ENCODE results near the gene FLNB. TPM values are rescaled to one million over a fixed set of nuclear protein-coding genes. Genes with fewer than 3 reads are reported as not detected.

FLNB gene
- total and polyA plus RNA-seq, 4 experiments from 2014 or later: 3.9 to 28.5 (median 18.5) TPM

DNA sequence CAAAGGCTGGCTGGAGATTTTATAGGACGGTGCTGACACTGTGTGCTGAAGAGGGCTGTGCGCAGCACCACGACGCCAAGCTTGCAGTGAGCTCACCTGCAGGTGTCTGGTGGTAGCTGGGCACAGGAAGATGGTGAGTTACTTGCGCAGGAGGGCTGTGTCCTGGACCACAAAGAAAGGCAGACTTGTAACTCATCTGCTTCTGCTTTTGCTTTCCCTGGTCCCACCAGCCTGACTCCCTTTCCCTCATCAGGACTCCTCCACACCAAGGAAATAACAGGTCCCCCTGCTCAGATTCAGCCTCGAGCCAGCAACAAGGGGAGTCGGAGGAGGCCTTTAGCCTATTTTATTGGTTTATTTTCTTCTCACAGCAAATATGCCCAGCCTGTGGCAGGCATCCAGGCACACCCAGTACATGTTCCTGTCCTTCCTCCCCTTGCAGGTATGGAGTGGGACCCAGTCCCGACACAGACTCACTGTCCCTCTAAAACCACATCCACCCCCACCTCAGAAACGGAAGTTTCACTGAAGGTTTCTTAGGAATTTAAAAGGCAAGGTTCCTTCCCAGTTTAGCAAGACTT, 35.6 kb upstream of the FLNB start:
- H3K27me3 ChIP-seq (ENCODE audit: insufficient read depth, low read length): no peaks in the 10 kb centered on the region
- H3K9me3 Mint-ChIP-seq: peaks cover 0 to 3% (median 0%) of the 10 kb centered on the region in 8 donors
- ChIA-PET CTCF (ENCODE audit: partially characterized antibody) (no interaction called here), POLR2A (ENCODE audit: partially characterized antibody) (no interaction called here)
- no peaks in the 10 kb centered on the region for H3K36me3 ChIP-seq (ENCODE audit: insufficient read depth, low read length)
- H3K4me3 Mint-ChIP-seq: no peak overlapping the region
- intact Hi-C loops (cut with micrococcal nuclease): no loop called here
- peaks cover 3 to 10% (median 6%) of the 10 kb centered on the region in 4 donors for H3K4me1 Mint-ChIP-seq
- no peak overlapping the region for H3K27ac ChIP-seq (ENCODE audit: low read depth, low read length)
- no peaks in the 10 kb centered on the region for H3K36me3 Mint-ChIP-seq
- peak overlapping the region in 2 of 7 donors; percentile 22 to 53 for H3K27ac Mint-ChIP-seq
- H3K9me3 ChIP-seq (ENCODE audit: control insufficient read depth in 1 of 2, low read length in 2 of 2): no peaks in the 10 kb centered on the region
- no peaks in the 10 kb centered on the region for H3K27me3 Mint-ChIP-seq
- H3K4me1 ChIP-seq (ENCODE audit: insufficient read depth, low read length): peaks cover 8% of the 10 kb centered on the region
- no peak overlapping the region for H3K4me3 ChIP-seq (ENCODE audit: low read length in 2 of 2)
- DNase-seq: no peak

DNA sequence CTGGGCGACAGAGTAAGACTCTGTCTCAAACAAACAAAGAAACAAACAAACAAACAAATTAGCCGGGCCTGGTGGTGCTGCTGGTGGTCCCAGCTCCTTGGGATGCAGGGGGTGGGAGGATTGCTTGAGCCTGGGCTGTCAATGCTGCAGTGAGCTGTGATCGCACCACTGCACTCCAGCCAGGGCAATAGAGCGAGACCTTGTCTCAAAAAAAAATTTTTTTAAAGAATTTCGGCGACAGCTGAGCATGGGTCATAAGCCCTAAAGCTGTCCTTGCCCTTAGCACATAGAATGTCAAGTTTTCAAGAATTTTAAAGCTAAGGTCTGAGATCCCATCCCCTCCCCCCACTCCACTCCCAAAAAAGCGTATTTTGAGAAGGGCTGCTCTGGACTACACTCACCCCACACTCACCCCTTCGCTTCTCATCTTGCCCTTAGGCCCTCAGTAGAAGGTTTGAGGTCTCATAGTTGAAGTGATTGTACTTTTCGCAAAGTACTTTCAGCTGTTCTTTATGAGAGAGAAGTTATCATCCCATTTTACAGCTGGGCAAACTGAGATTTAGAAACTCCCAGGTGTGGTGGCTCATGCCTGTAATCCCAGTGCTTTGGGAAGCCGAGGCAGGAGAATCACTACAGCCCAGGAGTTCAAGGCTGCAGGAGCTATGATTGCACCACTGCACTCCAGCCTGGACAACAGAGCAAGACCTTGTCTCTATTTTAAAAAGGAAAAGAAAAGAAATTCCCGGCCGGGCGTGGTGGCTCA, 34.3 kb upstream of the FLNB start:
- no peaks in the 10 kb centered on the region for H3K9me3 ChIP-seq (ENCODE audit: control insufficient read depth in 1 of 2, low read length in 2 of 2)
- peaks cover 0 to 6% (median 0%) of the 10 kb centered on the region in 4 donors for H3K4me1 Mint-ChIP-seq
- H3K4me3 Mint-ChIP-seq: no peak overlapping the region
- no peaks in the 10 kb centered on the region for H3K27me3 Mint-ChIP-seq
- CTCF ChIA-PET (ENCODE audit: partially characterized antibody): interaction anchor here (0.5 kb wide), 1 partner anchor 281 kb away, joined by 3 read pairs; no protein-coding TSS in a partner anchor
- intact Hi-C loops (cut with micrococcal nuclease): no loop called here
- H3K36me3 Mint-ChIP-seq: no peaks in the 10 kb centered on the region
- no peaks in the 10 kb centered on the region for H3K27me3 ChIP-seq (ENCODE audit: insufficient read depth, low read length)
- POLR2A ChIA-PET (ENCODE audit: partially characterized antibody): no interaction called here
- H3K27ac Mint-ChIP-seq: no peak overlapping the region
- no peak overlapping the region for H3K27ac ChIP-seq (ENCODE audit: low read depth, low read length)
- H3K9me3 Mint-ChIP-seq: no peaks in the 10 kb centered on the region
- DNase-seq: no peak
- H3K4me1 ChIP-seq (ENCODE audit: insufficient read depth, low read length): no peaks in the 10 kb centered on the region
- H3K36me3 ChIP-seq (ENCODE audit: insufficient read depth, low read length): no peaks in the 10 kb centered on the region
- H3K4me3 ChIP-seq (ENCODE audit: low read length in 2 of 2): no peak overlapping the region

- Mint-ChIP-seq H3K4me1 (peaks cover 0 to 6% (median 0%) of the 10 kb centered on the region in 4 donors), H3K27me3 (no peaks in the 10 kb centered on the region), H3K9me3 (no peaks in the 10 kb centered on the region), H3K27ac (no peak overlapping the region), H3K36me3 (no peaks in the 10 kb centered on the region), H3K4me3 (no peak overlapping the region)
- Histone ChIP-seq H3K36me3 (ENCODE audit: insufficient read depth, low read length) (no peaks in the 10 kb centered on the region), H3K4me1 (ENCODE audit: insufficient read depth, low read length) (no peaks in the 10 kb centered on the region), H3K27me3 (ENCODE audit: insufficient read depth, low read length) (no peaks in the 10 kb centered on the region), H3K4me3 (ENCODE audit: low read length in 2 of 2) (no peak overlapping the region), H3K27ac (ENCODE audit: low read depth, low read length) (no peak overlapping the region), H3K9me3 (ENCODE audit: control insufficient read depth in 1 of 2, low read length in 2 of 2) (no peaks in the 10 kb centered on the region)
- no peak for DNase-seq
- ChIA-PET CTCF (ENCODE audit: partially characterized antibody) (no interaction called here), POLR2A (ENCODE audit: partially characterized antibody) (no interaction called here)
- intact Hi-C loops (cut with micrococcal nuclease): no loop called here
Observed at GRCh38 chr3:57974796-57975388, 33.3 kb upstream of the FLNB start.

DNA sequence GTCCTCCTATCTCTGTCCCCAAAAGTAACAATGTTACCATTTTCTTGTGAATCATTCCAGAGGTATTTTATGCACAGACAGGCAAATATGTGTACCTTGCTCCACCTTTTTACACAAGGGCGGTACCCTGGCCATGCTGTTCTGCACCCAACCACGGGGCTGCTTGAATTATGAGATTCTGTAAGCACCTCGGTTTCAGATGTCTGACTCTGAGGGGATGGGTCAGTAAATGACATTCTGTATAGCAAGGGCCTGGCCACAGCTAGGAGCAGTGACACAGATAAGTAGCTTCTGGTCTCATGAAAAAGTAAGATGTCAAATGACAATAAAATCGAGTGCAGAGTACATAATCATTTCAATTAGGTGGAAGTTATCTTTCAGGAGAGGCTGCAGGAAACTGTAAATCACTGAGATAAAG, 30.4 kb upstream of the FLNB start:
- H3K27me3 Mint-ChIP-seq: no peaks in the 10 kb centered on the region
- Histone ChIP-seq H3K4me1 (ENCODE audit: insufficient read depth, low read length) (peaks cover under 1% of the 10 kb centered on the region), H3K9me3 (ENCODE audit: control insufficient read depth in 1 of 2, low read length in 2 of 2) (no peaks in the 10 kb centered on the region), H3K4me3 (ENCODE audit: low read length in 2 of 2) (no peak overlapping the region), H3K27me3 (ENCODE audit: insufficient read depth, low read length) (no peaks in the 10 kb centered on the region), H3K36me3 (ENCODE audit: insufficient read depth, low read length) (no peaks in the 10 kb centered on the region), H3K27ac (ENCODE audit: low read depth, low read length) (no peak overlapping the region)
- H3K27ac Mint-ChIP-seq: peak overlapping the region in 1 of 7 donors; percentile 12
- POLR2A ChIA-PET (ENCODE audit: partially characterized antibody): no interaction called here
- intact Hi-C loops (cut with micrococcal nuclease): no loop called here
- peaks cover 0 to 11% (median 5%) of the 10 kb centered on the region in 4 donors for H3K4me1 Mint-ChIP-seq
- no peaks in the 10 kb centered on the region for H3K36me3 Mint-ChIP-seq
- CTCF ChIA-PET (ENCODE audit: partially characterized antibody): interaction anchor here (1.1 to 1.2 kb wide), 2 partner anchors 16 to 29 kb away, joined by 3 to 5 read pairs; no protein-coding TSS in a partner anchor
- DNase-seq: no peak
- H3K4me3 Mint-ChIP-seq: no peak overlapping the region
- H3K9me3 Mint-ChIP-seq: no peaks in the 10 kb centered on the region

DNA sequence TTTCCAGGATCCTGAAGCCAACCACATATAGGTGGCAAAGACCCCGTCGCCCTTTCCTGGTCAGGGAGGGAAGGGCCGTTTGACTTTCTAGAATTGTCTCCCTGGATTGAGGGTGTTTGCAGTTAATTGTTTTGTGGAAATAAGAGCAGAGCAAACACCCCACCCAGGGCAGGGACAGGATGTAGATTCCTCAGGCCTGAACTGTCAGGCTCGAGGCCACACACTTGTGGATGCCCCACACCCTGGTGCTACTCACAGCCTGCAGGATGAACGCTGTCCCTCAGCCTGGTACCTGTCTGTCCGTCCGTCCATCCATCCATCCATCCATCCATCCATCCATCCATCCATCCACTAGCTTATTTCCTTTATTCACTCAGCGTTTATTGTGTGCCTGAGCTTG, 29.9 kb upstream of the FLNB start:
- no peak for DNase-seq
- Histone ChIP-seq H3K27ac (ENCODE audit: low read depth, low read length) (no peak overlapping the region), H3K9me3 (ENCODE audit: control insufficient read depth in 1 of 2, low read length in 2 of 2) (no peaks in the 10 kb centered on the region), H3K4me1 (ENCODE audit: insufficient read depth, low read length) (peaks cover 5% of the 10 kb centered on the region), H3K4me3 (ENCODE audit: low read length in 2 of 2) (no peak overlapping the region), H3K27me3 (ENCODE audit: insufficient read depth, low read length) (no peaks in the 10 kb centered on the region), H3K36me3 (ENCODE audit: insufficient read depth, low read length) (no peaks in the 10 kb centered on the region)
- intact Hi-C loops (cut with micrococcal nuclease): no loop called here
- Mint-ChIP-seq H3K36me3 (no peaks in the 10 kb centered on the region), H3K4me1 (peaks cover 0 to 13% (median 10%) of the 10 kb centered on the region in 4 donors), H3K27me3 (no peaks in the 10 kb centered on the region), H3K9me3 (no peaks in the 10 kb centered on the region), H3K4me3 (no peak overlapping the region), H3K27ac (no peak overlapping the region)
- ChIA-PET CTCF (ENCODE audit: partially characterized antibody) (interaction anchor here (1.1 to 1.2 kb wide), 2 partner anchors 16 to 29 kb away, joined by 3 to 5 read pairs; no protein-coding TSS in a partner anchor), POLR2A (ENCODE audit: partially characterized antibody) (no interaction called here)

DNA sequence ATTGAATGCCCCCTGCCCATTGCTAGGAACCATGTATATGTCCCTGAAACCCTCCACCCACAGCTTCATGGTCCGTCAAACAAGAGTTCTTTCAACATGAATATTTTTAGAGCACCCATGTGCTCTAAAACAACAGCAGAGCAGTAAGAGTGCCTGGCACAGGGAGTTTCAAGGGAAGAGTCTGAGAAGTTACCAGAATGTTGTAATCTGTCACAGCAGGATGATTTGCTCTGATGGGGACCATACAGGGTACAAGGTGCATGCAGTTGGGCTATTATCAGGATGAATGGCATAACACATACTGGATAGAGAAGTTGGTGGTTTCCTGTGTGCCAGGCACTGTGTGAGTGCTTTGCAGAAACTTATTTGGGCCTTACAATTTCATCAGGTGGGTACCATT, 27.8 kb upstream of the FLNB start:
- POLR2A ChIA-PET (ENCODE audit: partially characterized antibody): no interaction called here
- peaks cover 8 to 22% (median 21%) of the 10 kb centered on the region in 4 donors for H3K4me1 Mint-ChIP-seq
- Histone ChIP-seq H3K4me1 (ENCODE audit: insufficient read depth, low read length) (peaks cover 19% of the 10 kb centered on the region), H3K27me3 (ENCODE audit: insufficient read depth, low read length) (no peaks in the 10 kb centered on the region), H3K9me3 (ENCODE audit: control insufficient read depth in 1 of 2, low read length in 2 of 2) (no peaks in the 10 kb centered on the region), H3K4me3 (ENCODE audit: low read length in 2 of 2) (no peak overlapping the region), H3K27ac (ENCODE audit: low read depth, low read length) (no peak overlapping the region), H3K36me3 (ENCODE audit: insufficient read depth, low read length) (no peaks in the 10 kb centered on the region)
- DNase-seq: no peak
- no peaks in the 10 kb centered on the region for H3K36me3 Mint-ChIP-seq
- H3K4me3 Mint-ChIP-seq: no peak overlapping the region
- CTCF ChIA-PET (ENCODE audit: partially characterized antibody): no interaction called here
- peak overlapping the region in 1 of 7 donors; percentile 36 for H3K27ac Mint-ChIP-seq
- intact Hi-C loops (cut with micrococcal nuclease): no loop called here
- H3K27me3 Mint-ChIP-seq: no peaks in the 10 kb centered on the region
- H3K9me3 Mint-ChIP-seq: no peaks in the 10 kb centered on the region

DNA sequence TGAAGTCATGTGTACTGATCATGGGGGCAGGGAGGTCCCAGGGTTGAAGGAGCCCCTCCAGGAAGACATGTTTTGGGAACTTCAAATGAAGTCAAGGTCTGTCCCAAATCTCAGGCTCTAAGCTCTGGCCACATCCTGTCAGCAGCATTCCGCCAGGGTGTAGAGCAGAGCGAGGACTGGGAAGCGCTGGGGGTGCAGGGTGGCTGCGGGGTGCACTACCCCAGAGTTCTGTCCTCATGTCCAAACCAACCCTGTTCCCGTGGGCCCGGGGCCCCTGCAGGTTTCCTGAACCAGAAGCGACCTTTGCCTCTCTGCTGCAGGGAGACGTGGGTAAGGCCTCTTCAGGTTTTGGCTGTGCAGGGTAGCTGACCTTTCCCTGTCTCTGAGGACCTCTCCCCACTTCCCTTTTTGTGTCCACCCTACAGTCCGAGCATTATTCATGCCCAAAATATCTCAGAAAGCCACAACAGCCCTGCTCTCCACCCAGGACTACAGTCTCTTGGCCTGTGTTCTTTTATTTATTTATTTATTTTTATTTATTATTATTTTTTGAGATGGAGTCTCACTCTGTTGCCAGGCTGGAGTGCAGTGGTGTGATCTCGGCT, 26.6 kb upstream of the FLNB start:
- H3K27me3 Mint-ChIP-seq: no peaks in the 10 kb centered on the region
- H3K4me1 ChIP-seq (ENCODE audit: insufficient read depth, low read length): peaks cover 19% of the 10 kb centered on the region
- no peak overlapping the region for H3K27ac ChIP-seq (ENCODE audit: low read depth, low read length)
- H3K9me3 ChIP-seq (ENCODE audit: control insufficient read depth in 1 of 2, low read length in 2 of 2): no peaks in the 10 kb centered on the region
- no peaks in the 10 kb centered on the region for H3K9me3 Mint-ChIP-seq
- no peaks in the 10 kb centered on the region for H3K27me3 ChIP-seq (ENCODE audit: insufficient read depth, low read length)
- H3K36me3 ChIP-seq (ENCODE audit: insufficient read depth, low read length): no peaks in the 10 kb centered on the region
- POLR2A ChIA-PET (ENCODE audit: partially characterized antibody): no interaction called here
- intact Hi-C loops (cut with micrococcal nuclease): no loop called here
- no peak overlapping the region for H3K4me3 Mint-ChIP-seq
- CTCF ChIA-PET (ENCODE audit: partially characterized antibody): no interaction called here
- H3K4me1 Mint-ChIP-seq: peaks cover 8 to 22% (median 21%) of the 10 kb centered on the region in 4 donors
- H3K27ac Mint-ChIP-seq: no peak overlapping the region
- H3K36me3 Mint-ChIP-seq: no peaks in the 10 kb centered on the region
- H3K4me3 ChIP-seq (ENCODE audit: low read length in 2 of 2): no peak overlapping the region
- DNase-seq: no peak
